OCI-LY3 (cell line): Measurements from ENCODE around the gene ZNF234.

Source experiments
- CTCF ChIP-seq: fragments of 200-600, 300-600 bp; sonication (generic); IDR thresholded peaks from 2 replicates; pipeline ENCODE4 v1.5.1; 2014; ENCODE audit warnings: antibody characterized with exemption, low read length, low read depth
- EZH2phosphoT487 ChIP-seq: fragments of 200-600 bp; shearing (Covaris generic); IDR thresholded peaks from 2 replicates; pipeline ENCODE4 v1.6.1; 2018; ENCODE audit warnings: antibody characterized with exemption, mixed run types, low read depth

GRCh38 chr19:44141191-44142058, at the start of gene ZNF234:
- TF ChIP-seq CTCF (no peak), EZH2phosphoT487 (no peak)
